Measurements from ENCODE around the gene TEX10. TPM values are rescaled to one million over a fixed set of nuclear protein-coding genes. Genes with fewer than 3 reads are reported as not detected.

Gene TEX10
- total RNA-seq: 10 to 100 TPM; 45.3 to 47.4 TPM
- 45.7 TPM for polyA plus RNA-seq (ENCODE audit: insufficient read depth, low read depth, low replicate concordance)
- long read RNA-seq, donor 1, full-length matches to known transcripts: 12 of 34 reads
- long read RNA-seq, donor 1, partial matches to known transcripts: 22 of 34 reads
- long read RNA-seq, donor 1, other reads (novel, unspliced or antisense): 0 of 34 reads
- long read RNA-seq, donor 2, full-length matches to known transcripts: 8 of 14 reads
- long read RNA-seq, donor 2, partial matches to known transcripts: 6 of 14 reads
- long read RNA-seq, donor 2, other reads (novel, unspliced or antisense): 0 of 14 reads

DNA sequence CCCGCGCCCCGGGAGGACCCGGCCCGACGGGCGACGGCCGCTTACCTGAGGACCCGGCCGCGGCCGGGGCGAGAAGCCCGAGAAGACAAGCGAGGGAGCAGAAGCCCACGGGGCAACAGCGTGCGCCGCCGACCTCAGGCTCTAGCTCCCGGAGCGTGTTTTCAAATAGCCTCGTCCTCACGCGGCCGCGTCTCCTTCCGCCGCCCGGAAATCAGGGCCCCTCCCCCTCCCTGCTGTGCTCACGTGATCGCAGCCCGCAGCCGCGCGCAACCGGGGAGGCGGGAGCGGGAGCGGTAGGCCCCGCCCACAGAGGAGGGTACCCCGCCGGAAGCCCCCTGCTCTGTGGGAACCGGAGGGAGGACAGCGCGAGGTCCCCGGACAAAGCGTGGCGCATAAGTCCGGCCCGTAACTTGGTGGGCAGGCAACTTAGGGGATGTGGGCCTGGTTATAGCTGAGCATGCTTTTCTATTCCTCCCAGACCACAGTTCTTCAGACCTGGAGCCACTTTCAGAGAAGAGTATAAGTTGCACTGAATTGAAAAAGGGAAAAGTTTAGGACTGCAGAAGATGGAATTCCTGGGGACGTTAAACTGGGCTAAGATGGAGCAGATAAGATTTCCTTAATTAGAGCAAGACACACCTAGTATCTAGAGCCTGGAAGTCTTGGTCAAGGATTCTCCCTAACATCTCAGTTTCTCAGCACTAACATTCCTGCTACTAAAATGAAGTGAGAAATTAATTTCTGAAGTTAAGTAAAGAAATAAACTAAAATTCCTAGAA, at the start of gene TEX10:
TSS of gene TEX10 (minus strand) at position 216 of the 779 bp plus-strand sequence. CDS start 3,579 bp downstream, outside the sequence.
- intact Hi-C loops (cut with DNase I; ENCODE audit: low total_unique reads): no loop called here
- TF ChIP-seq POLR2A (IDR thresholded peaks at IDR 0.05): no peak
- TF ChIP-seq, protein P1, sequence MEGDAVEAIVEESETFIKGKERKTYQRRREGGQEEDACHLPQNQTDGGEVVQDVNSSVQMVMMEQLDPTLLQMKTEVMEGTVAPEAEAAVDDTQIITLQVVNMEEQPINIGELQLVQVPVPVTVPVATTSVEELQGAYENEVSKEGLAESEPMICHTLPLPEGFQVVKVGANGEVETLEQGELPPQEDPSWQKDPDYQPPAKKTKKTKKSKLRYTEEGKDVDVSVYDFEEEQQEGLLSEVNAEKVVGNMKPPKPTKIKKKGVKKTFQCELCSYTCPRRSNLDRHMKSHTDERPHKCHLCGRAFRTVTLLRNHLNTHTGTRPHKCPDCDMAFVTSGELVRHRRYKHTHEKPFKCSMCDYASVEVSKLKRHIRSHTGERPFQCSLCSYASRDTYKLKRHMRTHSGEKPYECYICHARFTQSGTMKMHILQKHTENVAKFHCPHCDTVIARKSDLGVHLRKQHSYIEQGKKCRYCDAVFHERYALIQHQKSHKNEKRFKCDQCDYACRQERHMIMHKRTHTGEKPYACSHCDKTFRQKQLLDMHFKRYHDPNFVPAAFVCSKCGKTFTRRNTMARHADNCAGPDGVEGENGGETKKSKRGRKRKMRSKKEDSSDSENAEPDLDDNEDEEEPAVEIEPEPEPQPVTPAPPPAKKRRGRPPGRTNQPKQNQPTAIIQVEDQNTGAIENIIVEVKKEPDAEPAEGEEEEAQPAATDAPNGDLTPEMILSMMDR (IDR thresholded peaks at IDR 0.05): no peak
- peak within 1 kb of the TSS; percentile 92 to 93 for H3K27ac ChIP-seq
- no peaks in the 10 kb centered on the region for H3K36me3 ChIP-seq (ENCODE audit: low read depth, missing control alignments)
- no peaks in the 10 kb centered on the region for H3K9me3 ChIP-seq
- DNase-seq: peak; percentile 92
- peak within 1 kb of the TSS; percentile 90 to 95 for H3K4me3 ChIP-seq
- 1 to 5% methylated on average over 1 to 46 of the region's 53 CpGs for WGBS, 2 donors
- peaks cover 22% of the 10 kb centered on the region for H3K4me1 ChIP-seq
- H3K27me3 ChIP-seq: no peaks in the 10 kb centered on the region

DNA sequence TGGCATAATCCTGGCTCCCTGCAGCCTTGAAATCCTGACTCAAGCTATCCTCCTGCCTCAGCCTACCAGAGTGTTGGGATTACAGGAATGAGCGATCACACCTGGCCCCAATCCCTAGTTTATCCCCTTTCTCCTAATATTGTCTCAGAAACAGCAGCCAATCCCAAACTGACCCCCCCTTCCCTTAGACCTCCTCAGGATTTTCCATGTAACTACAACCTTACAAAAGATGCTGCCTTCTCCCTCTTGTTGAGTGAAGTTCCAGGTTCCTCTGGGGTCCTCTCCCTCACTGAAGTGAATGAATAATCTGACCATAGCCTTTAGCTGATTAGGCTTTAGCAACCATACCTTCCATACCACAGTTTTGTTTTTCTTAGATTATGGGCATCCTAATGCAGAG, 48.3 kb upstream of the TEX10 start:
- Histone ChIP-seq H3K9me3 (no peaks in the 10 kb centered on the region), H3K4me1 (no peaks in the 10 kb centered on the region), H3K27me3 (no peaks in the 10 kb centered on the region), H3K36me3 (ENCODE audit: low read depth, missing control alignments) (no peaks in the 10 kb centered on the region), H3K4me3 (no peak overlapping the region), H3K27ac (no peak overlapping the region)
- TF ChIP-seq POLR2A (IDR thresholded peaks at IDR 0.05): no peak
- TF ChIP-seq, protein P1 (IDR thresholded peaks at IDR 0.05): no peak
- DNase-seq: no peak
- 100% methylated on average over 1 of the region's 1 CpG for WGBS, 2 donors
- intact Hi-C loops (cut with DNase I; ENCODE audit: low total_unique reads): no loop called here

DNA sequence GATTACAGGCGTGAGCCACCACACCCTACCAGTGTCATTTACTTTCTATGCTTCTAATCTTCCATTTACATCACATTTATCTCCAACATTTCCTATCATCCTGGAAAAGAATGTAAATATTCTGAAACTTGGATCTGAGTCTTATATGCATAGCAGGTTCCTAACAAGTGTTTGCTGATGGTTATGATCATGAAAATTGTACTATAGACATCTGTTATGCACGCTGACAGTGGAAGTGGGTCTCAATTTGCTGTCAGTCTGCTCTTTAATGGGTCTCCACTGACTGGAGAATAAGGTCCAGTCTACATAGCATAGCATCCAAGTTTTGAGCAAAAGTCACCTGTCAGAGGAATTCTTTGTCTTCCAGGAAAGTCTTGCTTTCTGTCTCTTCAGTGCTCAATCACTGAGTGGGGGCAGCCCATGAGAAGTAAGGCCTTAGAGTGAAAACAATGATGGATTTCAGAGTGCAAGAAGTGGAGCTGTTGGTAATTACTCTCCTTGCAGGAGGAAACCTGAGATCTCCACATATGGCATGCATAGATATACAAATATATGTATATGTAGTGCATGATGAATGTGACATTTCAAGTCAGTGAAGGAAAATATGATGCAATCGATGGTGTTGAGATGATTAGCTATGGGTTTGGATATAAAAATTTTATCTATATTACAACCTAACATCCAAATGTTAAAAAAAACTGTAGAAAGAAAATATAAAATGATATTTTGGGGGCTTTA, 45.0 kb upstream of the TEX10 start:
- Histone ChIP-seq H3K36me3 (ENCODE audit: low read depth, missing control alignments) (no peaks in the 10 kb centered on the region), H3K4me1 (no peaks in the 10 kb centered on the region), H3K27me3 (no peaks in the 10 kb centered on the region), H3K4me3 (no peak overlapping the region), H3K27ac (no peak overlapping the region), H3K9me3 (no peaks in the 10 kb centered on the region)
- TF ChIP-seq, protein P1 (IDR thresholded peaks at IDR 0.05): no peak
- no peak for TF ChIP-seq POLR2A (IDR thresholded peaks at IDR 0.05)
- WGBS, 2 donors: 83 to 87% methylated on average over 3 of the region's 3 CpGs
- no peak for DNase-seq
- intact Hi-C loops (cut with DNase I; ENCODE audit: low total_unique reads): no loop called here

DNA sequence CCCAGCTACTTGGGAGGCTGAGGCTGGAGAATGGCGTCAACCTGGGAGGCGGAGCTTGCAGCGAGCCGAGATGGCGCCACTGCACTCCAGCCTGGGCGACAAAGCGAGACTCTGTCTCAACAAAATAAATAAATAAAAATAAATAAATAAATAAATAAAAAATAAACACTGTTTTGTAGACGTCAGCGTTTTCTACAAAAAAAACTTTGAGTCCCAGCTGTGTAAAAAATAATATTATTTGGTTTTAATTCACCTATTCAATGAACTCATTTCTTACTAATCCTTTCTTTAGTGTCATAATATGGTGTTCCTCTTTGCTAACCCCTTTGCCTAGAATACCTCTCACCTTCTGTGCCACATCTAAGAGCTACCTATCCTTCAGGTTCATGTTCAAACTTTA, 44.0 kb upstream of the TEX10 start:
- Histone ChIP-seq H3K9me3 (no peaks in the 10 kb centered on the region), H3K36me3 (ENCODE audit: low read depth, missing control alignments) (no peaks in the 10 kb centered on the region), H3K27ac (no peak overlapping the region), H3K27me3 (no peaks in the 10 kb centered on the region), H3K4me3 (no peak overlapping the region), H3K4me1 (no peaks in the 10 kb centered on the region)
- intact Hi-C loops (cut with DNase I; ENCODE audit: low total_unique reads): no loop called here
- TF ChIP-seq, protein P1 (IDR thresholded peaks at IDR 0.05): no peak
- no peak for TF ChIP-seq POLR2A (IDR thresholded peaks at IDR 0.05)
- DNase-seq: no peak
- 85 to 87% methylated on average over 9 of the region's 9 CpGs for whole genome bisulfite sequencing, 2 donors
